OCI-LY3 (cell line): ENCODE data around the gene PGAP1.

Experiments
- H2AFZ ChIP-seq: fragments of 200-600, 300-600 bp; shearing (Covaris generic); 2 replicates; pipeline ENCODE4 v1.6.0; 2014; ENCODE audit warnings: antibody characterized with exemption, low read depth, low read length
- H3K27ac ChIP-seq: fragments of 200-600, 300-600 bp; sonication (generic); 2 replicates; pipeline ENCODE4 v1.5.1; 2014; ENCODE audit warnings: mild to moderate bottlenecking, low read length, moderate library complexity, mixed read lengths
- H3K27me3 ChIP-seq: fragments of 200-600, 300-600 bp; sonication (generic); 2 replicates; pipeline ENCODE4 v1.6.1; 2014; ENCODE audit warnings: low read depth, low read length, mixed read lengths
- H3K36me3 ChIP-seq: fragments of 200-600, 300-600 bp; sonication (generic); replicated peaks from 2 replicates; pipeline ENCODE3; 2014; ENCODE audit warnings: low read depth, low read length, mixed read lengths
- H3K4me1 ChIP-seq: fragments of 300-600, 200-600 bp; sonication (generic); 2 replicates; pipeline ENCODE4 v1.6.1; 2014; ENCODE audit warnings: low read length, mixed read lengths
- H3K4me2 ChIP-seq: fragments of 200-600, 300-600 bp; sonication (generic); 2 replicates; pipeline ENCODE4 v1.6.1; 2014; ENCODE audit warnings: low read length, mixed read lengths
- H3K4me3 ChIP-seq: fragments of 300-600, 200-600 bp; sonication (generic); 2 replicates; pipeline ENCODE4 v1.5.1; 2014; ENCODE audit warnings: antibody characterized with exemption, mild to moderate bottlenecking, low read length, moderate library complexity
- H3K79me2 ChIP-seq: fragments of 300-600, 200-600 bp; shearing (Covaris generic); 2 replicates; pipeline ENCODE4 v1.6.1; 2014; ENCODE audit warnings: mild to moderate bottlenecking, low read length, mixed read lengths
- H3K9ac ChIP-seq: fragments of 300-600, 200-600 bp; shearing (Covaris generic); 2 replicates; pipeline ENCODE4 v1.6.0; 2014; ENCODE audit warnings: mild to moderate bottlenecking, low read length, moderate library complexity
- H3K9me3 ChIP-seq: fragments of 200-600, 300-600 bp; shearing (Covaris generic); 2 replicates; pipeline ENCODE4 v1.6.1; 2014; ENCODE audit warnings: low read length, mixed read lengths; ENCODE audit not compliant: insufficient read depth
- H4K20me1 ChIP-seq: fragments of 200-600, 300-600 bp; sonication (generic); 2 replicates; pipeline ENCODE4 v1.6.1; 2016; ENCODE audit warnings: low read length, mixed read lengths; ENCODE audit not compliant: insufficient read depth
- CTCF ChIP-seq: fragments of 200-600, 300-600 bp; sonication (generic); IDR thresholded peaks from 2 replicates; pipeline ENCODE4 v1.5.1; 2014; ENCODE audit warnings: antibody characterized with exemption, low read length, low read depth
- EZH2phosphoT487 ChIP-seq: fragments of 200-600 bp; shearing (Covaris generic); IDR thresholded peaks from 2 replicates; pipeline ENCODE4 v1.6.1; 2018; ENCODE audit warnings: antibody characterized with exemption, mixed run types, low read depth

The PGAP1 gene

GRCh38 chr2:196839574-196839973 is 86.9 kb downstream of the PGAP1 start:
- Histone ChIP-seq H4K20me1 (no peaks in the 10 kb centered on the region), H3K79me2 (no peaks in the 10 kb centered on the region)

GRCh38 chr2:196836440-196836839 is 90.1 kb downstream of the PGAP1 start:
- no peaks in the 10 kb centered on the region for H3K9me3 ChIP-seq
- H3K4me1 ChIP-seq: no peaks in the 10 kb centered on the region
- no peaks in the 10 kb centered on the region for H4K20me1 ChIP-seq
- H3K4me3 ChIP-seq: no peak overlapping the region
- no peak overlapping the region for H3K27ac ChIP-seq
- no peak for TF ChIP-seq EZH2phosphoT487
- no peak for TF ChIP-seq CTCF
- no peaks in the 10 kb centered on the region for H3K27me3 ChIP-seq
- no peaks in the 10 kb centered on the region for H3K36me3 ChIP-seq
- H3K79me2 ChIP-seq: no peaks in the 10 kb centered on the region
- no peak overlapping the region for H3K9ac ChIP-seq
- no peak overlapping the region for H2AFZ ChIP-seq
- no peak overlapping the region for H3K4me2 ChIP-seq

More at GRCh38 chr2:196839574-196839973, 86.9 kb downstream of the PGAP1 start:
- H3K4me1 ChIP-seq: no peaks in the 10 kb centered on the region
- H3K4me2 ChIP-seq: no peak overlapping the region
- no peak overlapping the region for H3K27ac ChIP-seq
- no peak overlapping the region for H3K4me3 ChIP-seq
- H3K27me3 ChIP-seq: no peaks in the 10 kb centered on the region
- H3K9me3 ChIP-seq: no peaks in the 10 kb centered on the region
- no peak overlapping the region for H3K9ac ChIP-seq
- TF ChIP-seq EZH2phosphoT487: no peak
- no peak overlapping the region for H2AFZ ChIP-seq
- no peaks in the 10 kb centered on the region for H3K36me3 ChIP-seq

- H4K20me1 ChIP-seq: no peaks in the 10 kb centered on the region
- no peak overlapping the region for H3K4me3 ChIP-seq
- no peak overlapping the region for H3K4me2 ChIP-seq
- H3K79me2 ChIP-seq: no peaks in the 10 kb centered on the region
- no peaks in the 10 kb centered on the region for H3K4me1 ChIP-seq
- no peak overlapping the region for H3K27ac ChIP-seq
- H2AFZ ChIP-seq: no peak overlapping the region
- H3K9me3 ChIP-seq: no peaks in the 10 kb centered on the region
- no peaks in the 10 kb centered on the region for H3K36me3 ChIP-seq
- no peak overlapping the region for H3K9ac ChIP-seq
- TF ChIP-seq CTCF: no peak
- TF ChIP-seq EZH2phosphoT487: no peak
- no peaks in the 10 kb centered on the region for H3K27me3 ChIP-seq
Measured at GRCh38 chr2:196830701-196831100, 95.8 kb downstream of the PGAP1 start.

DNA sequence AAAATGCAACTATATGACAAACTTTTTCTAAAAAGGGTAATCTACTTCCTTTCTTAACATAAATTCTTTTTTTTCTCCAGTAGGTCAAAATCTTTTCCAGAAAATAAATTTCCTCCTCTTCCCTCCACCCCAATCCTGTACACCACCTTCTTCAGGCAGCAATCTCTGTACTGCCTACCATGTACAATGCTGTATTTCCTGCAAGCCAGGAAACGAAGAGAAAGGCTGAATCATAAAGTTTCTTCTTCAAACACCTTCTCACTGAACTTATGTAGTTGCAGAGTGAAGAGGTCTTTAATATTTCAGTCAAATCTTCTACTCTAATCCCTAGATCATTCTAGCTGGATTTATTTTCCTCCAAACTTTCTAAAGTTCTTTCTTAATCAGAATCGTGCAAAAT is 99.2 kb downstream of the PGAP1 start:
- H2AFZ ChIP-seq: no peak overlapping the region
- no peaks in the 10 kb centered on the region for H3K36me3 ChIP-seq
- no peaks in the 10 kb centered on the region for H3K4me1 ChIP-seq
- no peaks in the 10 kb centered on the region for H4K20me1 ChIP-seq
- TF ChIP-seq EZH2phosphoT487: no peak
- no peak for TF ChIP-seq CTCF
- no peaks in the 10 kb centered on the region for H3K79me2 ChIP-seq
- H3K9me3 ChIP-seq: no peaks in the 10 kb centered on the region
- H3K4me3 ChIP-seq: no peak overlapping the region
- no peak overlapping the region for H3K9ac ChIP-seq
- H3K27me3 ChIP-seq: no peaks in the 10 kb centered on the region
- no peak overlapping the region for H3K4me2 ChIP-seq
- no peak overlapping the region for H3K27ac ChIP-seq
